Measurements from ENCODE around the gene METAP1D. TPM values are rescaled to one million over a fixed set of nuclear protein-coding genes. Genes with fewer than 3 reads are reported as not detected.

METAP1D gene
- polyA plus RNA-seq, 1 of the 3 experiments (the other 2 are of a cell fraction) = 10.3 TPM

GRCh38 chr2:172031536-172031935, 31.8 kb downstream of the METAP1D start:
- Histone ChIP-seq H3F3A (replicated peaks; ENCODE audit: insufficient read depth) (peaks cover 2% of the 10 kb centered on the region), H3K27me3 (ENCODE audit: insufficient read depth) (no peaks in the 10 kb centered on the region), H3K4me1 (ENCODE audit: control insufficient read depth in 1 of 2, insufficient read depth in 2 of 2, low read depth in 1 of 2, low read length in 1 of 2) (no peaks in the 10 kb centered on the region), H4K20me1 (ENCODE audit: insufficient read depth) (no peaks in the 10 kb centered on the region), H2AFZ (ENCODE audit: low read depth) (no peak overlapping the region), H3K4me3 (ENCODE audit: low read depth in 2 of 2, low read length in 1 of 2) (no peak overlapping the region), H3K79me2 (ENCODE audit: insufficient read depth) (no peaks in the 10 kb centered on the region), H3K9me2 (no peaks in the 10 kb centered on the region), H3K9me3 (no peaks in the 10 kb centered on the region), H3K9ac (no peak overlapping the region), H3K36me3 (replicated peaks in 1 of 2; ENCODE audit: control insufficient read depth in 1 of 2, insufficient read depth in 2 of 2, low read length in 1 of 2) (no peaks in the 10 kb centered on the region), H3K27ac (ENCODE audit: low read depth in 2 of 2, low read length in 1 of 2) (no peak overlapping the region), H3K4me2 (no peak overlapping the region)
- DNase-seq = no peak
- CTCF ChIA-PET = interaction anchor here (1.4 kb wide), 1 partner anchor 82 kb away, joined by 3 read pairs; no protein-coding TSS in a partner anchor
- TF ChIP-seq MXI1 (IDR thresholded peaks at IDR 0.05; ENCODE audit: low read depth, low read length) (no peak), EP300 (IDR thresholded peaks at IDR 0.05; ENCODE audit: borderline replicate concordance in 1 of 2, low read depth in 1 of 2, low read length in 1 of 2) (no peak), CTCF (IDR thresholded peaks at IDR 0.05) (no peak), SIN3A (IDR thresholded peaks at IDR 0.05; ENCODE audit: borderline replicate concordance, low read depth, low read length) (no peak), CHD2 (IDR thresholded peaks at IDR 0.05; ENCODE audit: low read length, partially characterized antibody) (no peak), TAF1 (IDR thresholded peaks at IDR 0.05; ENCODE audit: borderline replicate concordance, low read depth, low read length) (no peak), FOXM1 (IDR thresholded peaks at IDR 0.05; ENCODE audit: low read depth) (no peak), RXRA (IDR thresholded peaks at IDR 0.05; ENCODE audit: borderline replicate concordance, low read depth) (no peak), GATA2 (CRISPR knock-in tag; IDR thresholded peaks at IDR 0.05) (no peak), TCF12 (IDR thresholded peaks at IDR 0.05) (no peak), EZH2phosphoT487 (IDR thresholded peaks at IDR 0.05; ENCODE audit: borderline replicate concordance, low read depth) (no peak), JUND (IDR thresholded peaks at IDR 0.05) (no peak), RFX5 (IDR thresholded peaks at IDR 0.05; ENCODE audit: low read length) (no peak), RAD21 (IDR thresholded peaks at IDR 0.05; ENCODE audit: low read length) (no peak), MEF2A (IDR thresholded peaks at IDR 0.05; ENCODE audit: borderline replicate concordance, low read depth) (no peak), RCOR1 (IDR thresholded peaks at IDR 0.05; ENCODE audit: low read length) (no peak), SMC3 (IDR thresholded peaks at IDR 0.05; ENCODE audit: low read depth, low read length) (no peak)
- TF ChIP-seq, protein P1, sequence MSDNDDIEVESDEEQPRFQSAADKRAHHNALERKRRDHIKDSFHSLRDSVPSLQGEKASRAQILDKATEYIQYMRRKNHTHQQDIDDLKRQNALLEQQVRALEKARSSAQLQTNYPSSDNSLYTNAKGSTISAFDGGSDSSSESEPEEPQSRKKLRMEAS (IDR thresholded peaks at IDR 0.05; ENCODE audit: low read depth) = no peak
- 82% methylated on average over 4 of the region's 4 CpGs for WGBS (ENCODE audit: low lambda C conversion rate)
- POLR2A ChIA-PET = no interaction called here

DNA sequence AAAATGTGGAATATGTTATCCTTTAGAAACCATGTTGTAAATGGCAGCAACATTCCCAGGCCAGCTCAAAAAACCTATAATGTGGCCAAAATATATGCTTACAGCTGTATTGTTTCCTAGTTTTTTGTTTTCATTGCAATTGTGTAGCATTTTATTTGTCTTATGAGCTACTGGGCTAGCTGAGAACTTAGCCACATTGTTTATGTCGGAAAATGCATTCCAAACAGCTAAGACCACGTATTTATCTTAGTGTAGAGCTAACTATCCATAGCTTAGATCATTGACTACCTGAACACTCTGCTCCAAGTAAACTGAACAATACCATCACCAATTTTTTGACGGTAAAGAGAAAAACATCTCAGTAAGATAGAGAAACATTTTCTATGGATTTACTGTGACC, 38.4 kb downstream of the METAP1D start:
- Histone ChIP-seq H3K4me2 (no peak overlapping the region), H3K9me2 (no peaks in the 10 kb centered on the region), H3K27me3 (ENCODE audit: insufficient read depth) (no peaks in the 10 kb centered on the region), H3K4me3 (ENCODE audit: low read depth in 2 of 2, low read length in 1 of 2) (no peak overlapping the region), H3K9ac (no peak overlapping the region), H4K20me1 (ENCODE audit: insufficient read depth) (no peaks in the 10 kb centered on the region), H3K9me3 (no peaks in the 10 kb centered on the region), H3F3A (replicated peaks; ENCODE audit: insufficient read depth) (peaks cover 2% of the 10 kb centered on the region), H3K4me1 (ENCODE audit: control insufficient read depth in 1 of 2, insufficient read depth in 2 of 2, low read depth in 1 of 2, low read length in 1 of 2) (peaks cover 0 to 4% of the 10 kb centered on the region in 2 experiments; a peak in 1 of 4 replicates), H3K79me2 (ENCODE audit: insufficient read depth) (no peaks in the 10 kb centered on the region), H2AFZ (ENCODE audit: low read depth) (no peak overlapping the region), H3K36me3 (replicated peaks in 1 of 2; ENCODE audit: control insufficient read depth in 1 of 2, insufficient read depth in 2 of 2, low read length in 1 of 2) (no peaks in the 10 kb centered on the region), H3K27ac (ENCODE audit: low read depth in 2 of 2, low read length in 1 of 2) (no peak overlapping the region)
- ChIA-PET POLR2A (no interaction called here), CTCF (interaction anchor here (1.2 to 1.3 kb wide), 3 partner anchors 11 to 439 kb away, joined by 3 to 5 read pairs (median 3); no protein-coding TSS in a partner anchor)
- WGBS (ENCODE audit: low lambda C conversion rate) = 96% methylated on average over 3 of the region's 3 CpGs
- no peak for DNase-seq
- TF ChIP-seq ZBTB33 (IDR thresholded peaks at IDR 0.05; ENCODE audit: borderline replicate concordance, low read depth) = no peak
- no peak for TF ChIP-seq EP300 (IDR thresholded peaks at IDR 0.05; ENCODE audit: borderline replicate concordance in 1 of 2, low read depth in 1 of 2, low read length in 1 of 2)
- no peak for TF ChIP-seq NFIC (IDR thresholded peaks at IDR 0.05; ENCODE audit: borderline replicate concordance)
- no peak for TF ChIP-seq FOSL2 (IDR thresholded peaks at IDR 0.05; ENCODE audit: borderline replicate concordance, low read depth)
- TF ChIP-seq RFX5 (IDR thresholded peaks at IDR 0.05; ENCODE audit: low read length) = no peak
- TF ChIP-seq POLR2AphosphoS5 (IDR thresholded peaks at IDR 0.05; ENCODE audit: low read depth, low read length) = no peak
- no peak for TF ChIP-seq USF1 (IDR thresholded peaks at IDR 0.05; ENCODE audit: borderline replicate concordance, low read depth)
- TF ChIP-seq MXI1 (IDR thresholded peaks at IDR 0.05; ENCODE audit: low read depth, low read length) = no peak
- TF ChIP-seq, protein P1 (IDR thresholded peaks at IDR 0.05; ENCODE audit: low read depth) = no peak
- no peak for TF ChIP-seq TCF12 (IDR thresholded peaks at IDR 0.05)
- no peak for TF ChIP-seq TEAD4 (IDR thresholded peaks at IDR 0.05; ENCODE audit: borderline replicate concordance, insufficient read depth)

All from SK-N-SH (cell line).